Gastroesophageal sphincter (tissue), 3 donors: ENCODE measurements around the gene CACNA1C.

Experiments used
- POLR2AphosphoS5 ChIP-seq: sonication (generic); formaldehyde crosslinking; IDR thresholded peaks from one replicate; pipeline ENCODE4 v1.6.1; 2017; ENCODE audit warnings: antibody characterized with exemption
- TF ChIP-seq, protein P1 (sequence below), 4 experiments: fragments of 200-600 bp in 2 of 4; fragments of 450-650 bp in 2 of 4; sonication (generic) in 1 of 4; IDR thresholded peaks; one replicate each; pipeline ENCODE4 v1.5.1; 2017 to 2019; ENCODE audit warnings: antibody characterized with exemption in 4 of 4, mild to moderate bottlenecking in 2 of 4, moderate library complexity in 2 of 4

DNA sequence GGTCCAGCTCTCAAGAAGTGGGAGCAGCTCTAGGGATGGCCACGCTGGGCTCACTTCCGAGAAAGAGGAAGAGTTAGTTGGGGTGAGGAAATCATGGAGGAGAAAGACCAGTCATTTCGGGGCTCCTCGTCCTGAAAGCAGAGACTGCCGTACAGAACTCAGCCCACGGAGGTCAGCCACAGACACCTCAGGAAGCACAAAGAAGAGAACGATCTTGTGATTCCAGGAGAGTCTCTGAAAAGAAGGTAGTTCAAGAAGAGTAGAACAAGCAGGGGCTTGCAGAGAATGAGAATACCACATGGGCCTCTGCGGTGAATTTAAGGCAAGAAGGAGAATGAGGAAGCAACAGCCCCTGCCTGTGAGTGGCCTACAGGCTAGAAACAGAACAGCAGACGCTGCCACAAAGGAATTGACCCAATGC, 311.9 kb downstream of the CACNA1C start:
- TF ChIP-seq, protein P1, sequence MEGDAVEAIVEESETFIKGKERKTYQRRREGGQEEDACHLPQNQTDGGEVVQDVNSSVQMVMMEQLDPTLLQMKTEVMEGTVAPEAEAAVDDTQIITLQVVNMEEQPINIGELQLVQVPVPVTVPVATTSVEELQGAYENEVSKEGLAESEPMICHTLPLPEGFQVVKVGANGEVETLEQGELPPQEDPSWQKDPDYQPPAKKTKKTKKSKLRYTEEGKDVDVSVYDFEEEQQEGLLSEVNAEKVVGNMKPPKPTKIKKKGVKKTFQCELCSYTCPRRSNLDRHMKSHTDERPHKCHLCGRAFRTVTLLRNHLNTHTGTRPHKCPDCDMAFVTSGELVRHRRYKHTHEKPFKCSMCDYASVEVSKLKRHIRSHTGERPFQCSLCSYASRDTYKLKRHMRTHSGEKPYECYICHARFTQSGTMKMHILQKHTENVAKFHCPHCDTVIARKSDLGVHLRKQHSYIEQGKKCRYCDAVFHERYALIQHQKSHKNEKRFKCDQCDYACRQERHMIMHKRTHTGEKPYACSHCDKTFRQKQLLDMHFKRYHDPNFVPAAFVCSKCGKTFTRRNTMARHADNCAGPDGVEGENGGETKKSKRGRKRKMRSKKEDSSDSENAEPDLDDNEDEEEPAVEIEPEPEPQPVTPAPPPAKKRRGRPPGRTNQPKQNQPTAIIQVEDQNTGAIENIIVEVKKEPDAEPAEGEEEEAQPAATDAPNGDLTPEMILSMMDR (IDR thresholded peaks at IDR 0.05), result no peak
- no peak for TF ChIP-seq POLR2AphosphoS5
